B cell (primary cell): ENCODE results near the gene OR10A5. TPM values are rescaled to one million over a fixed set of nuclear protein-coding genes. Genes with fewer than 3 reads are reported as not detected.

Experiments
- ATAC-seq: fragments of 200-7000 bp; cut with Tn5 transposase; one replicate; pipeline ENCODE4 v1.10.0; 2021; ENCODE audit warnings: low read depth, mild to moderate bottlenecking, moderate number of reproducible peaks, moderate library complexity
- CTCF ChIA-PET: fragments of 350-600 bp; sonication (Branson Sonifier 250); formaldehyde crosslinking; loops from one replicate; lab custom pipeline; 2021; ENCODE audit warnings: antibody characterized with exemption, inconsistent platforms; lab: Charles Lee
- POLR2A ChIA-PET: fragments of 350-600 bp; sonication (Branson Sonifier 250); formaldehyde crosslinking; loops from one replicate; lab custom pipeline; 2021; ENCODE audit warnings: antibody characterized with exemption; lab: Charles Lee
- DNase-seq: peaks from one replicate; pipeline ENCODE4 v3.0.0; 2013
- H2AFZ ChIP-seq: 2 replicates; pipeline ENCODE4 v1.6.1; 2012; ENCODE audit warnings: mild to moderate bottlenecking, low read depth, low read length; ENCODE audit not compliant: insufficient read depth, poor library complexity, severe bottlenecking
- H3K27ac ChIP-seq, 2 donors: 1 replicate in 1 of 2; 2 replicates in 1 of 2; pipeline ENCODE4 v1.5.1; 2012 to 2013; ENCODE audit warnings: low read length in 2 of 2, mild to moderate bottlenecking in 2 of 2, moderate library complexity in 1 of 2
- H3K27me3 ChIP-seq, 4 experiments: fragments of 200-600 bp in 1 of 4; sonication (generic) in 1 of 4; replicated peaks in 1 of 4; 1 replicate in 2 of 4; 2 replicates in 2 of 4; pipeline versions ENCODE4 v1.6.1 to v1.7.0; 2013 to 2016; ENCODE audit warnings: low read length in 3 of 4, mild to moderate bottlenecking in 2 of 4, mixed read lengths in 1 of 4, moderate library complexity in 1 of 4; ENCODE audit not compliant: insufficient read depth in 4 of 4, control insufficient read depth in 3 of 4; ENCODE audit errors: control extremely low read depth in 1 of 4
- H3K36me3 ChIP-seq, 2 experiments: replicated peaks in 1 of 2; 1 replicate in 1 of 2; 2 replicates in 1 of 2; pipeline versions ENCODE4 v1.6.1 to v1.7.1; 2013; ENCODE audit warnings: low read length in 1 of 2; ENCODE audit not compliant: insufficient read depth in 2 of 2, control insufficient read depth in 1 of 2; ENCODE audit errors: control extremely low read depth in 1 of 2, extremely low read depth in 1 of 2
- H3K4me1 ChIP-seq, 2 donors: fragments of 200-600 bp in 1 of 2; sonication (generic) in 1 of 2; 1 replicate in 1 of 2; 2 replicates in 1 of 2; pipeline versions ENCODE4 v1.5.1 to v1.6.1; 2013 to 2017; ENCODE audit warnings: low read length in 2 of 2; ENCODE audit not compliant: control insufficient read depth in 2 of 2, insufficient read depth in 2 of 2
- H3K4me2 ChIP-seq: replicated peaks from 2 replicates; pipeline ENCODE3; 2012; ENCODE audit warnings: mild to moderate bottlenecking, low read depth, low read length; ENCODE audit not compliant: poor library complexity, severe bottlenecking
- H3K4me3 ChIP-seq, 5 experiments: fragments of 200-600 bp in 1 of 5; sonication (generic) in 1 of 5; 1 replicate in 3 of 5; 2 replicates in 2 of 5; pipeline versions ENCODE4 v1.5.1 to v1.7.0; 2011 to 2016; ENCODE audit warnings: low read length in 4 of 5, mild to moderate bottlenecking in 4 of 5, low read depth in 2 of 5, control low read depth in 1 of 5, moderate library complexity in 1 of 5; ENCODE audit not compliant: insufficient read depth in 1 of 5; ENCODE audit errors: control extremely low read depth in 1 of 5, extremely low read depth in 1 of 5
- H3K79me2 ChIP-seq: fragments of 200-600 bp; sonication (generic); one replicate; pipeline ENCODE4 v1.6.0; 2016; ENCODE audit warnings: low read length; ENCODE audit not compliant: control insufficient read depth, insufficient read depth
- H3K9ac ChIP-seq: fragments of 200-600 bp; sonication (generic); 2 replicates; pipeline ENCODE4 v1.6.1; 2017; ENCODE audit warnings: mild to moderate bottlenecking, low read length, moderate library complexity
- H3K9me3 ChIP-seq, 3 donors: one replicate each; pipeline versions ENCODE4 v1.6.1 to v1.7.1; 2013; ENCODE audit warnings: low read length in 2 of 3; ENCODE audit not compliant: control insufficient read depth in 2 of 3, insufficient read depth in 1 of 3; ENCODE audit errors: control extremely low read depth in 1 of 3
- H4K20me1 ChIP-seq: 2 replicates; pipeline ENCODE4 v1.6.0; 2012; ENCODE audit warnings: mild to moderate bottlenecking, low read length; ENCODE audit not compliant: insufficient read depth, control insufficient read depth, poor library complexity, severe bottlenecking
- H3K27ac Mint-ChIP-seq: one replicate; pipeline ENCODE4 v1.8.0; 2021; ENCODE audit warnings: mixed read lengths
- H3K27me3 Mint-ChIP-seq: one replicate; pipeline ENCODE4 v1.8.0; 2021; ENCODE audit warnings: mixed read lengths
- H3K4me1 Mint-ChIP-seq: one replicate; pipeline ENCODE4 v1.8.0; 2021; ENCODE audit warnings: mixed read lengths
- H3K4me3 Mint-ChIP-seq: one replicate; pipeline ENCODE4 v1.8.0; 2021; ENCODE audit warnings: mixed read lengths
- H3K9me3 Mint-ChIP-seq: one replicate; pipeline ENCODE4 v1.8.0; 2022; ENCODE audit warnings: mixed read lengths; ENCODE audit not compliant: insufficient read depth
- CTCF ChIP-seq: fragments of 200-600 bp; IDR thresholded peaks from one replicate; pipeline ENCODE4 v1.8.0; 2022; ENCODE audit warnings: antibody characterized with exemption, mild to moderate bottlenecking
- EZH2 ChIP-seq: IDR thresholded peaks from 2 replicates; pipeline ENCODE4 v1.6.1; 2012; ENCODE audit warnings: borderline replicate concordance, low read depth, mild to moderate bottlenecking, moderate library complexity, low read length; ENCODE audit not compliant: insufficient read depth, poor library complexity, severe bottlenecking
- WGBS: methylation state at CpG from one replicate; pipeline ENCODE4 v1.1.5; 2013; ENCODE audit warnings: missing lambda C conversion rate; ENCODE audit not compliant: insufficient coverage; 5-methylcytosine and 5-hydroxymethylcytosine counted together
- intact Hi-C: fragments of 100-400 bp; cut with micrococcal nuclease; formaldehyde crosslinking; loops from one replicate; pipeline ENCODE4 v1.10.0; 2022
- polyA plus RNA-seq: library from polyadenylated mRNA; depleted of rRNA; stranded (reverse); fragments of >200 nt; gene quantifications from 2 replicates; pipeline ENCODE4 v1.2.3, GENCODE V29; 2012
- total RNA-seq, 2 donors: library from RNA; stranded (reverse); fragments of 120-200 nt in 1 of 2; gene quantifications; 1 replicate in 1 of 2; 2 replicates in 1 of 2; pipeline versions ENCODE4 v1.2.3 to v1.2.4, GENCODE V29; 2013 to 2022

The OR10A5 gene
- total and polyA plus RNA-seq, 2 donors (not counting 1 experiment from before 2014, with no cell fraction given), result not detected

- Histone ChIP-seq H3K4me1 (no peaks in the 10 kb centered on the region), H2AFZ (no peak overlapping the region), H3K27ac (no peak overlapping the region), H3K4me2 (no peak overlapping the region), H3K9ac (no peak overlapping the region), H3K27me3 (peaks cover 0 to 3% (median 0%) of the 10 kb centered on the region in 4 experiments), H3K9me3 (no peaks in the 10 kb centered on the region), H3K4me3 (no peak overlapping the region), H4K20me1 (no peaks in the 10 kb centered on the region), H3K79me2 (no peaks in the 10 kb centered on the region), H3K36me3 (no peaks in the 10 kb centered on the region)
- H3K9me3 Mint-ChIP-seq, result no peaks in the 10 kb centered on the region
- no peaks in the 10 kb centered on the region for H3K4me1 Mint-ChIP-seq
- H3K27me3 Mint-ChIP-seq, result peaks cover 8% of the 10 kb centered on the region
- intact Hi-C loops, result no loop called here
- CTCF ChIA-PET, result interaction anchor here (1.5 kb wide), 1 partner anchor 84 kb away, joined by 3 read pairs; no protein-coding TSS in a partner anchor
- no peak for TF ChIP-seq CTCF
- no peak for TF ChIP-seq EZH2
- no peak overlapping the region for H3K4me3 Mint-ChIP-seq
- POLR2A ChIA-PET, result interaction anchor here (0.7 kb wide), 1 partner anchor 79 kb away, joined by 3 read pairs; no protein-coding TSS in a partner anchor
- no peak for ATAC-seq
- H3K27ac Mint-ChIP-seq, result no peak overlapping the region
- DNase-seq, result no peak
Observed at GRCh38 chr11:6841694-6842093, 3.8 kb upstream of the OR10A5 start.

- no peaks in the 10 kb centered on the region for H3K4me1 ChIP-seq
- H3K9ac ChIP-seq, result no peak overlapping the region
- intact Hi-C loops, result no loop called here
- H3K27me3 ChIP-seq, result peaks cover 0 to 3% (median 0%) of the 10 kb centered on the region in 4 experiments
- Mint-ChIP-seq H3K4me3 (no peak overlapping the region), H3K27me3 (peaks cover 8% of the 10 kb centered on the region), H3K9me3 (no peaks in the 10 kb centered on the region), H3K4me1 (no peaks in the 10 kb centered on the region), H3K27ac (no peak overlapping the region)
- no peak for ATAC-seq
- no peak overlapping the region for H3K4me2 ChIP-seq
- H3K79me2 ChIP-seq, result no peaks in the 10 kb centered on the region
- H4K20me1 ChIP-seq, result no peaks in the 10 kb centered on the region
- no peak for DNase-seq
- no peak overlapping the region for H2AFZ ChIP-seq
- WGBS, result 100% methylated on average over 2 of the region's 2 CpGs
- H3K4me3 ChIP-seq, result no peak overlapping the region
- H3K27ac ChIP-seq, result no peak overlapping the region
- TF ChIP-seq EZH2 (no peak), CTCF (no peak)
- no peaks in the 10 kb centered on the region for H3K36me3 ChIP-seq
- CTCF ChIA-PET, result no interaction called here
- POLR2A ChIA-PET, result no interaction called here
- H3K9me3 ChIP-seq, result no peaks in the 10 kb centered on the region
Observed at GRCh38 chr11:6843670-6844069, 1.8 kb upstream of the OR10A5 start.
